Stimulated activated CD4-positive, alpha-beta T cell treated with anti-CD3 and anti-CD28 coated beads, Interleukin-12 subunit alpha, Interleukin-12 subunit beta, amount 100 ng/mL, for 4 hours (primary cell): ENCODE measurements around the gene PRRT2.
"Not testable (repeated sequence)": the region's sequence is repeated elsewhere in the genome, so short reads cannot be mapped to it uniquely, and the experiment has no call there.

Experiments used
- DNase-seq: peaks from one replicate; pipeline ENCODE4 v3.0.0-alpha.2; 2020

PRRT2 gene

DNA sequence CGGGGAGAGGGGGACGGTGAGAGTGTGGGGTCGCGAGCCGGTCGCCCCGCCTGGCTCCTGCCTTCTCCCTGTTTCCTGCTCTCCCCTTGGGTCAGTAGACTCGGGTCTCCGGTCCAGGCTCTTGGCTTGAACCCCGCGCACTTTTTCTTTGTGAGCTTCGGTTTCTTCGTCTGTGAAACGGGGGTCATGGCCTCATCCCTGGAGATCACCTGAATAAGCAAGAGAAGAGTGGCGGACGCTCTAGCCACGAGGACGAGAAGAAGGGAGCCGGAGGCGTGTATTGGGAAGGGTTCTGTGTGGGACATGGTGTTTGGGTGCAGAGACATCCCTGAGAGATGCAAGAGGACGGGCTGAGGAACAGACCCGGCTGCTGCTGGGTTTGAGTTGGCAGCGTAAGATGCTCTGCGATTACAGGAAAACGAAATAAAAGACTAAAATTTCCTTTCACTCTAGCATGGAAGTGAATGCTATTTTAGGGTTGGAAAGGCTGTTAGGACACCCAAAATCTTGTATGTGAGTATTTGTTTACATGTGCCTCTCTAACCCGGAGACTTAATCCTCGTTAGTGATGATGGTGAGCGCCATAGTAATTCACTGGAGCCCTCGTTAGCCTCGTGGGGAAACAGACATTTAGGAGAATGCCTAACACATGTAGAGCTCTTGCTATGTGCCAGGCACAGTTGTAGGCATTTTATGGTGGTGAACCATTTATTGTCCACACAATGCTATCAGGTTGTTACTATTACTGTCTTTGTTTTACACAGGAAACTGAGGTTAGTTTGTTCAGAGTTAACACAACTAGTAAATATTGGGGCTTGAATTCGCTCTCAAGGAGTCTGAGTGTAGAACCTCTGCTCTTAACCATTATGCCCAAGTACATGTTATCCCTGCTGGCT is 20.8 kb upstream of the PRRT2 start:
- DNase-seq = no peak

DNA sequence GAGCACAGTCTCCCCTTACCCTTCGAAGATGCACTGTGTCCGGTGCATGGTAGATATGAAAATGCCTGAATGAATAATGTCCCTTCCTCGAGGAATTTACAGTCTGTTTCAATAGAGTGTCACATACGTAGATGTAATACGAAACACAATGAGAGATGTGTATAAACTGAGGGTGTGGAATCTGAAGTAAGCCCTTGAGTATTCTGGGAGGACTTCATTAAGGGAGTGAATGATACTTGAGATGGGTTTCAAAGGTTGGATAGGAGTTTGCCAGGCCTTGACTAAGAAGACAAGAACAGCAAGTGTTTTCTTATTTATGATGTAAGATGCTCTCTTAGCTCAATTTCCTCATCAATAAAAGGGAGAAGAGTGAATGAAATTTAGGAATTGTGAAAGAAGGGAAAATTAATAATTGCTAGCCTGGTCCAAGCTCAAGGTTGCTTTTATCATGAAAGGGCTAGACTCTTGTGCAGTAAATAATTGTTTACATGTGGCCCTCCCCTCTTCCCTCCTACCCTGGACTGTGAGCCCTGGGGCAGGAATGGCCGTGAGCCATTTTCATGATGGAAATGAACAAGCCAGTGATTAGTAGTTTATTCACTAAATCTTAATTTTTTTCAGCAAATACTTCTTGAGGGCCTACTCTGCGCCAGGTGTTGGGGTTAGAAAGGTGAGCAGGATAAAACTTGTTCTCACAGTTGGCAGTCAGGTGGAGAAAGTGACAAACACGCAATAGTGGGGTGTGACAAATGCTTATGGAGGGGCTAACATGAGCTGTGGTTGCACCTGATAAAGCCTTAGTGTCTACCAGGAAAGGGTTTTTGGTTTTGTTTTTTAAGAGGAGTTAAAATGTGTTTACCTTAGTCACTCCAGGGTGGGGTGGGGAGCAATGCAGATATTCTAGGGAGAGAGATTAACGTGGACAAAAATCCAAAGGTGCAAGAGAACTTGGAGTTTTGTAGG is 19.9 kb upstream of the PRRT2 start:
- DNase-seq = no peak

- DNase-seq = not testable (repeated sequence)
Measured at GRCh38 chr16:29793153-29793552, 18.8 kb upstream of the PRRT2 start.

GRCh38 chr16:29794231-29794710 is 17.7 kb upstream of the PRRT2 start:
- DNase-seq = no peak

GRCh38 chr16:29802416-29802935 is 9.5 kb upstream of the PRRT2 start:
- no peak for DNase-seq

- no peak for DNase-seq
Measured at GRCh38 chr16:29804020-29804419, 8.0 kb upstream of the PRRT2 start.

DNA sequence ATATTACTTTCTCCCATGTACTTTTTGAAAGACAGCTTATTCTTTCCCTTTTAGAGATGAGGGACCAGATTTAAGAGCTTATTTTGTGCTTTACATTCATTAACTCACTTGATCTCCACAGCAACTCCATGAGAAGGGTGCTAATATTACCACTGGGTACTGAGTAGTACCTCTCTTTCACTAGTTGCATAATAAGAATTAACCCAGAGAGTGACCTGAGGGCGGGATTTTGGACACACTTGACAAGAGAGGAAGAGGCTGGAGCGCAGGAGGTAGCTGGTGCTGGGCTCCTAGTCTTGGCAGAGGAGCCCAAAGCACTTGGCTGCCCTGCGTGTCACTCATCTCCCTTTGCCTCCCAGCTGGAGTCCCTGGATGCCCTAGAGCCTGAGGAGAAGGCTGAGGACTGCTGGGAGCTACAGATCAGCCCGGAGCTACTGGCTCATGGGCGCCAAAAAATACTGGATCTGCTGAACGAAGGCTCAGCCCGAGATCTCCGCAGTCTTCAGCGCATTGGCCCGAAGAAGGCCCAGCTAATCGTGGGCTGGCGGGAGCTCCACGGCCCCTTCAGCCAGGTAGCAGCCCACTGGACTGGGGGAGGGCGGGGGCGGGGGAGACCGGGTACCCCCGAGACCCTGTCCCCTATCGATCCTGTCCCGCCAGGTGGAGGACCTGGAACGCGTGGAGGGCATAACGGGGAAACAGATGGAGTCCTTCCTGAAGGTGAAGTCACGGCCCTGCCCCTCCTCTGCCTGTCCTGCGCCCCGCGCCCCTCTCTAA is 7.3 kb upstream of the PRRT2 start:
- no peak for DNase-seq

DNA sequence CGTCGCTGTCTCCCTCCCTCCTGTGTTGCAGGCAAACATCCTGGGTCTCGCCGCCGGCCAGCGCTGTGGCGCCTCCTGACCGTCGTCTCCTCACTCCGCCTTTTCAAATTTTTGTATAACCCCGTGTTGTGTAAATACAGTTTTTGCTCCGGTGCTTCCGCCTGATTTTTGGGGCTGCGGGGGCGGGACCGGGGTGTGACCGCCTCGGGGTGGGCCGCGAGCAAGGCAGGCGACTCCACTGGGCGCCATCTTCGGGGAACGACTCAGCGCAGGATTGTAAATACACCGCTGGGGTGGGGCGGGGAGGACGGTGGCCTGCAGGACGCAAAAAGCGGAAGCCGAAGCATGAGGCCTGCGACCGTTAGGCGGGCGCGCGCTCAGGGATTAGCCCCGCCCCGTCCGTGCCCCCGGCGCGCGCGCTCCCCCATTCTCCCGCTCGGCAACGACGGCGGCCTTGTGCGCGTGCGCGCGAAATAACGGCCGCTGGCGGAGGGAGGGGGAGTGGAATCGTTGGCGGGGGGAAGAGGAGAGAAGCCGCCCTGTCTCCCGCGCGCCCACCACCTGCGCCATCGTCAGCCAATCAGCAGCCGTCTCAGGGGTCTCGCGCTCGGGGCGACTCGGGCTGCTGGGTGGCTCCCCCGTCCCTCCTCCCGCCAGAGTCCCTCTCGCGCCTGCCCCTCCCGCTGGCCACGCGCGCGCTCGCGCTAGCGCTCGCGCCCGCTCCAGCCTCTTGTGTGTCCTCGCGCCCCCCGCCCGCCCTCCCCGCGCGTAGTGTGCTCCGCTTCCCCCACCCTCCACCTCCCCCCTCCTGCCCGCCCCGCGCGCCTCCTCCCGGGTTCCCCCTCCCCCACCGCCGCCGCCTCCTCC is 6.5 kb upstream of the PRRT2 start:
- DNase-seq = peak; percentile 98

DNA sequence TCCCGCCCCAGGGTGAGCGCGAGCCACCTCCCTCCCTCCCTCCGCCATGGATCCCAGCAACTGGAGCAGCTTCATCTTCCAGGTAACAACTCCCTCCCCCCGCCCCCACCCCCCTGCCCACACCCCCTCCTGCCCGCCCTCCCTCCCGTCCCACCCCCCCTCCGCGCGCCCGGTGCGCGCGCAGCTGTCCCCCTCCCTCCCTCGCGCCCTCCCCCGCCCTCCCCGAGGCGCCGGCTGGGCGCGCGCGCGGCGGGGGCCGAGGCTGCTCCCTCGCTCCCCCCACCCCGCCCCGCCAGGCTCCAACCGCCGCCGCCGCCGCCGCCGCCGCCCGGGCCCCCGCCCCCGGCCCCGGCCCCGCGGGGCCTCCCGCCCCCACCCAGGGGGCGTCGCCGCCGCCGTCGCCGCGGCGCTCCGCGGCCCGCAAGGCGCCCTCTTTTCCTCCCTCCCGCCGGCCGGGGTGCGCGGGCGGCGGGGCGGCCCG is 5.9 kb upstream of the PRRT2 start, which contains the start of gene MAZ:
MAZ (plus strand) TSS at position 431 of the 481 bp plus-strand sequence. CDS start 173 bp downstream, outside the sequence.
- peak; percentile 80 for DNase-seq

DNA sequence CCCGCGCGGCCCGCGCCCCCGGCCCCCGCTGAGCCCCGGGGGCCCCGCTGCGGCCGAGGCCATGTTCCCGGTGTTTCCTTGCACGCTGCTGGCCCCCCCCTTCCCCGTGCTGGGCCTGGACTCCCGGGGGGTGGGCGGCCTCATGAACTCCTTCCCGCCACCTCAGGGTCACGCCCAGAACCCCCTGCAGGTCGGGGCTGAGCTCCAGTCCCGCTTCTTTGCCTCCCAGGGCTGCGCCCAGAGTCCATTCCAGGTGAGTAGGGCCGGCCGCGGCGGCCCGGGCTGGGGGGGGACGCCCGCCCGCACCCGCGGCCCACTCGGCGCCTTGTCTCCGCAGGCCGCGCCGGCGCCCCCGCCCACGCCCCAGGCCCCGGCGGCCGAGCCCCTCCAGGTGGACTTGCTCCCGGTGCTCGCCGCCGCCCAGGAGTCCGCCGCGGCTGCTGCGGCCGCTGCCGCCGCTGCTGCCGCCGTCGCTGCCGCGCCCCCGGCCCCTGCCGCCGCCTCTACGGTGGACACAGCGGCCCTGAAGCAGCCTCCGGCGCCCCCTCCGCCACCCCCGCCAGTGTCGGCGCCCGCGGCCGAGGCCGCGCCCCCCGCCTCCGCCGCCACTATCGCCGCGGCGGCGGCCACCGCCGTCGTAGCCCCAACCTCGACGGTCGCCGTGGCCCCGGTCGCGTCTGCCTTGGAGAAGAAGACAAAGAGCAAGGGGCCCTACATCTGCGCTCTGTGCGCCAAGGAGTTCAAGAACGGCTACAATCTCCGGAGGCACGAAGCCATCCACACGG is 5.2 kb upstream of the PRRT2 start:
- DNase-seq = peak; percentile 58

DNA sequence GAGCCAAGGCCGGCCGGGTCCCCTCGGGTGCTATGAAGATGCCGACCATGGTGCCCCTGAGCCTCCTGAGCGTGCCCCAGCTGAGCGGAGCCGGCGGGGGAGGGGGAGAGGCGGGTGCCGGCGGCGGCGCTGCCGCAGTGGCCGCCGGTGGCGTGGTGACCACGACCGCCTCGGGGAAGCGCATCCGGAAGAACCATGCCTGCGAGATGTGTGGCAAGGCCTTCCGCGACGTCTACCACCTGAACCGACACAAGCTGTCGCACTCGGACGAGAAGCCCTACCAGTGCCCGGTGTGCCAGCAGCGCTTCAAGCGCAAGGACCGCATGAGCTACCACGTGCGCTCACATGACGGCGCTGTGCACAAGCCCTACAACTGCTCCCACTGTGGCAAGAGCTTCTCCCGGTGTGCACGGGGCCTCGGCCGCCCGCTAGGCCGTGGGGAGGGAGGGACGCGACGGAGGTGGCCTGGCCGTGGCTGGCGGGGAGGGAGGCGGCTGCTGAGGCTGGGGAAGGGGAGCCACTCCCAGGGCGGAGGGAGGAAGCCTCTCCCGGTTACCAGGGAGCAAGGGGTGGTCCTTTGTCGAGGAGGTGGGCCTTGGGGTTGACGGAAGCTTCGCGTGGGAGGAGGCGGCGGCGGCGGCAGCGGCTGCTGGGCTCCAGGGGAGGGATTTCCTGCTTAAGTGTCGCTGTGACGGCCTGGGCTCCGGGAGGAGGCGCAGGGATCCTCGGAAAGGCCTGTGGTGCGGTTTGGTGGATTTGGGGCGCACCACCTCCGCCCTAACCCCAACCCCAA is 4.4 kb upstream of the PRRT2 start:
- peak; percentile 83 for DNase-seq

- DNase-seq = no peak
Measured at GRCh38 chr16:29808219-29808900, 3.6 kb upstream of the PRRT2 start.

DNA sequence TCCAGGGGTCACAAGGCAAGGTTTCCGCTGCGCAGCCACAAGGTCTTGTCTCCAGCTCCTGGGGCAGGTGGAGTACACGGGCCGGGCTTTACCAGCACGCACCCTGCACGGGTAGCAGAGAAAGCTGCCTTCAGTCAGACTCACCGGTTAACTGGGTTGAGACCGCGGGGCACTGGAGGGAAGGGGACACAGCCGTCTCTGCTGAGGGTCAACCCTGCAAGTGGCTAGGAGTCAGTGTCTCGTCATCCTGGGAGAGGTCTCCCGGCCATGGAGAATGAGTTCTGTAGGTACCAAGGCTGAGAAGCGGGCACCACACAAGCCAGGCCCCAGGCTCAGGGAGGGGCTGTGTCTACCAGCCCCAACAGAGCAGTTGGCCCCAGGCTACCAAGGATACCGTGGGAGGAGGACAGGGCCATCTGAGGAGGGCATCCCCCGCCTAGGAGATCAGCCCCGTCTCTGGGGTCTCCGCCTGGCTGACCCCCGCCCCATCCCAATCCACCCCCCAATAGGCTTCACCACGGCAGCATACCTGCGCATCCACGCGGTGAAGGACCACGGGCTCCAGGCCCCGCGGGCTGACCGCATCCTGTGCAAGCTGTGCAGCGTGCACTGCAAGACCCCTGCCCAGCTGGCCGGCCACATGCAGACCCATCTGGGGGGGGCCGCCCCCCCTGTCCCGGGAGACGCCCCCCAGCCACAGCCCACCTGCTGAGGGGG is 2.8 kb upstream of the PRRT2 start:
- DNase-seq = no peak

- no peak for DNase-seq
Measured at GRCh38 chr16:29809850-29810698, 1.9 kb upstream of the PRRT2 start.

- no peak for DNase-seq
Measured at GRCh38 chr16:29810699-29811169, 1.3 kb upstream of the PRRT2 start.

GRCh38 chr16:29811170-29811895 is 660 bp upstream of the PRRT2 start:
- DNase-seq = peak; percentile 68
